D721Med (cell line): Measurements from ENCODE around the gene SNRNP40.

Experiments used
- DNase-seq: peaks from one replicate; pipeline ENCODE4 v3.0.0; 2011; ENCODE audit warnings: low spot score; ENCODE audit not compliant: insufficient read length
- FAIRE-seq: peaks from 2 replicates; lab custom pipeline; 2011; peaks lifted over from hg19 to GRCh38; lab: Jason Lieb, UNC
- CTCF ChIP-seq: IDR thresholded peaks from 2 replicates; pipeline ENCODE4 v1.5.1; 2012; ENCODE audit warnings: mild to moderate bottlenecking, control low read depth; ENCODE audit not compliant: insufficient read depth; ENCODE audit errors: missing control alignments

The SNRNP40 gene

GRCh38 chr1:31232689-31233088 lies 63.9 kb downstream of the SNRNP40 start:
- no peak for FAIRE-seq
- DNase-seq, result no peak
- no peak for TF ChIP-seq CTCF

GRCh38 chr1:31231802-31232201 lies 64.8 kb downstream of the SNRNP40 start:
- TF ChIP-seq CTCF, result no peak
- DNase-seq (no peak), FAIRE-seq (no peak)

GRCh38 chr1:31230378-31230777 lies 66.2 kb downstream of the SNRNP40 start:
- no peak for DNase-seq
- FAIRE-seq, result no peak
- no peak for TF ChIP-seq CTCF

GRCh38 chr1:31228986-31229385 lies 67.6 kb downstream of the SNRNP40 start:
- no peak for TF ChIP-seq CTCF
- DNase-seq (no peak), FAIRE-seq (no peak)

- no peak for TF ChIP-seq CTCF
- FAIRE-seq, result no peak
- DNase-seq, result no peak
These were observed 68.6 kb downstream of the SNRNP40 start for GRCh38 chr1:31227891-31228568.

GRCh38 chr1:31224068-31224467 lies 72.5 kb downstream of the SNRNP40 start:
- TF ChIP-seq CTCF, result no peak
- FAIRE-seq (no peak), DNase-seq (no peak)

GRCh38 chr1:31222176-31222575 lies 74.4 kb downstream of the SNRNP40 start:
- DNase-seq, result no peak
- no peak for TF ChIP-seq CTCF
- no peak for FAIRE-seq
